GM12864 (cell line): ENCODE measurements around the gene GALNT7.

ENCODE experiments used
- DNase-seq: peaks from one replicate; pipeline ENCODE4 v3.0.0-alpha.2; 2011; ENCODE audit warnings: low read depth
- H3K4me3 ChIP-seq: 2 replicates; pipeline ENCODE4 v1.5.1; 2011; ENCODE audit warnings: mild to moderate bottlenecking, low read depth, low read length, control low read depth
- CTCF ChIP-seq: IDR thresholded peaks from 2 replicates; pipeline ENCODE4 v1.5.1; 2011; ENCODE audit warnings: low read depth, mild to moderate bottlenecking, moderate library complexity, low read length, control low read depth, inconsistent platforms; ENCODE audit errors: missing control alignments

GALNT7 gene

GRCh38 chr4:173330590-173330989 is 162.0 kb downstream of the GALNT7 start:
- H3K4me3 ChIP-seq = no peak overlapping the region
- no peak for TF ChIP-seq CTCF
- no peak for DNase-seq

GRCh38 chr4:173332021-173332487 is 163.4 kb downstream of the GALNT7 start:
- no peak for TF ChIP-seq CTCF
- no peak for DNase-seq
- H3K4me3 ChIP-seq = peak overlapping the region; percentile 100

- DNase-seq = no peak
- TF ChIP-seq CTCF = no peak
Observed at GRCh38 chr4:173332963-173333657, 164.5 kb downstream of the GALNT7 start.

GRCh38 chr4:173333658-173334084 is 165.1 kb downstream of the GALNT7 start:
- peak overlapping the region; percentile 100 for H3K4me3 ChIP-seq
- TF ChIP-seq CTCF = no peak
- no peak for DNase-seq

More at GRCh38 chr4:173332963-173333657, 164.5 kb downstream of the GALNT7 start:
- H3K4me3 ChIP-seq = peak overlapping the region; percentile 100

GRCh38 chr4:173334085-173334890 is 165.7 kb downstream of the GALNT7 start, which contains the start of gene HMGB2:
HMGB2 (minus strand) TSS chr4:173334358; CDS start chr4:173333649, 709 bp downstream.
- H3K4me3 ChIP-seq = peak within 1 kb of the TSS; percentile 100
- no peak for TF ChIP-seq CTCF

GRCh38 chr4:173334891-173335752 is 166.5 kb downstream of the GALNT7 start:
- peak; percentile 55 for DNase-seq
- peak overlapping the region; percentile 96 for H3K4me3 ChIP-seq
- TF ChIP-seq CTCF = no peak

More at GRCh38 chr4:173334085-173334890, 165.7 kb downstream of the GALNT7 start, which contains the start of gene HMGB2:
- peak; percentile 100 for DNase-seq
